Activated naive CD8-positive, alpha-beta T cell (primary cell): ENCODE measurements around the gene PPIP5K2.
"Not testable (repeated sequence)": the region's sequence is repeated elsewhere in the genome, so short reads cannot be mapped to it uniquely, and the experiment has no call there.

ENCODE experiments used
- H3K27ac Mint-ChIP-seq: one replicate; pipeline ENCODE4 v1.8.0; 2021; ENCODE audit warnings: mixed read lengths
- H3K27me3 Mint-ChIP-seq: one replicate; pipeline ENCODE4 v1.8.0; 2021; ENCODE audit warnings: mixed read lengths
- H3K36me3 Mint-ChIP-seq: one replicate; pipeline ENCODE4 v1.8.0; 2021; ENCODE audit warnings: mixed read lengths
- H3K4me1 Mint-ChIP-seq: one replicate; pipeline ENCODE4 v1.8.0; 2021; ENCODE audit warnings: low read depth, mixed read lengths
- H3K4me3 Mint-ChIP-seq: one replicate; pipeline ENCODE4 v1.8.0; 2021; ENCODE audit warnings: mild to moderate bottlenecking, mixed read lengths
- H3K9me3 Mint-ChIP-seq: one replicate; pipeline ENCODE4 v1.8.0; 2021; ENCODE audit warnings: low read depth, mixed read lengths

The PPIP5K2 gene

GRCh38 chr5:103119765-103120606, at the start of gene PPIP5K2, which contains the start of gene GIN1:
Gene PPIP5K2 (plus strand): TSS chr5:103120301. CDS start chr5:103129590, 9,289 bp downstream.
Gene GIN1 (minus strand): TSS chr5:103120138. CDS start chr5:103108707, 11,431 bp downstream.
- H3K4me3 Mint-ChIP-seq = peak within 1 kb of the TSS; percentile 98
- H3K9me3 Mint-ChIP-seq = no peaks in the 10 kb centered on the region
- H3K27me3 Mint-ChIP-seq = no peaks in the 10 kb centered on the region
- H3K36me3 Mint-ChIP-seq = no peaks in the 10 kb centered on the region
- H3K27ac Mint-ChIP-seq = peak within 1 kb of the TSS; percentile 99
- H3K4me1 Mint-ChIP-seq = peaks cover 67% of the 10 kb centered on the region

- Mint-ChIP-seq H3K36me3 (peaks cover 10% of the 10 kb centered on the region), H3K9me3 (peaks cover 29% of the 10 kb centered on the region)
- not testable (repeated sequence) for H3K27ac Mint-ChIP-seq, H3K4me1 Mint-ChIP-seq, H3K27me3 Mint-ChIP-seq, H3K4me3 Mint-ChIP-seq
These were observed 46.6 kb upstream of the PPIP5K2 start for GRCh38 chr5:103073500-103073899.

GRCh38 chr5:103075442-103075841, 44.7 kb upstream of the PPIP5K2 start:
- Mint-ChIP-seq H3K4me3 (no peak overlapping the region), H3K4me1 (no peaks in the 10 kb centered on the region), H3K27me3 (no peaks in the 10 kb centered on the region), H3K27ac (no peak overlapping the region), H3K36me3 (peaks cover 10% of the 10 kb centered on the region), H3K9me3 (peaks cover 35% of the 10 kb centered on the region)

GRCh38 chr5:103079796-103080195, 40.3 kb upstream of the PPIP5K2 start:
- H3K27ac Mint-ChIP-seq = no peak overlapping the region
- peaks cover 16% of the 10 kb centered on the region for H3K36me3 Mint-ChIP-seq
- H3K4me3 Mint-ChIP-seq = no peak overlapping the region
- peaks cover 58% of the 10 kb centered on the region for H3K9me3 Mint-ChIP-seq
- no peaks in the 10 kb centered on the region for H3K27me3 Mint-ChIP-seq
- H3K4me1 Mint-ChIP-seq = no peaks in the 10 kb centered on the region

GRCh38 chr5:103086547-103086946, 33.6 kb upstream of the PPIP5K2 start:
- Mint-ChIP-seq H3K4me3 (no peak overlapping the region), H3K27ac (no peak overlapping the region), H3K9me3 (peaks cover 41% of the 10 kb centered on the region), H3K4me1 (no peaks in the 10 kb centered on the region), H3K27me3 (no peaks in the 10 kb centered on the region), H3K36me3 (peaks cover 49% of the 10 kb centered on the region)

- peaks cover 14% of the 10 kb centered on the region for H3K9me3 Mint-ChIP-seq
These were observed 30.8 kb upstream of the PPIP5K2 start for GRCh38 chr5:103089272-103089671.

GRCh38 chr5:103090791-103091190, 29.3 kb upstream of the PPIP5K2 start:
- Mint-ChIP-seq H3K4me3 (no peak overlapping the region), H3K36me3 (peaks cover 43% of the 10 kb centered on the region), H3K27me3 (no peaks in the 10 kb centered on the region), H3K27ac (no peak overlapping the region), H3K4me1 (no peaks in the 10 kb centered on the region), H3K9me3 (peaks cover 8% of the 10 kb centered on the region)

More at GRCh38 chr5:103089272-103089671, 30.8 kb upstream of the PPIP5K2 start:
- Mint-ChIP-seq H3K4me3 (no peak overlapping the region), H3K27me3 (no peaks in the 10 kb centered on the region), H3K4me1 (no peaks in the 10 kb centered on the region), H3K36me3 (peaks cover 49% of the 10 kb centered on the region), H3K27ac (no peak overlapping the region)

GRCh38 chr5:103092676-103093075, 27.4 kb upstream of the PPIP5K2 start:
- H3K27ac Mint-ChIP-seq = no peak overlapping the region
- no peaks in the 10 kb centered on the region for H3K27me3 Mint-ChIP-seq
- no peaks in the 10 kb centered on the region for H3K9me3 Mint-ChIP-seq
- peaks cover 43% of the 10 kb centered on the region for H3K36me3 Mint-ChIP-seq
- no peak overlapping the region for H3K4me3 Mint-ChIP-seq
- no peaks in the 10 kb centered on the region for H3K4me1 Mint-ChIP-seq

- no peak overlapping the region for H3K27ac Mint-ChIP-seq
- H3K36me3 Mint-ChIP-seq = peaks cover 37% of the 10 kb centered on the region
- no peaks in the 10 kb centered on the region for H3K9me3 Mint-ChIP-seq
These were observed 26.4 kb upstream of the PPIP5K2 start for GRCh38 chr5:103093727-103094126.

GRCh38 chr5:103094737-103095136, 25.4 kb upstream of the PPIP5K2 start:
- no peak overlapping the region for H3K27ac Mint-ChIP-seq
- no peaks in the 10 kb centered on the region for H3K9me3 Mint-ChIP-seq
- no peaks in the 10 kb centered on the region for H3K4me1 Mint-ChIP-seq
- no peaks in the 10 kb centered on the region for H3K27me3 Mint-ChIP-seq
- peaks cover 33% of the 10 kb centered on the region for H3K36me3 Mint-ChIP-seq
- no peak overlapping the region for H3K4me3 Mint-ChIP-seq

More at GRCh38 chr5:103093727-103094126, 26.4 kb upstream of the PPIP5K2 start:
- Mint-ChIP-seq H3K27me3 (no peaks in the 10 kb centered on the region), H3K4me3 (no peak overlapping the region), H3K4me1 (no peaks in the 10 kb centered on the region)

- Mint-ChIP-seq H3K36me3 (peaks cover 16% of the 10 kb centered on the region), H3K27me3 (no peaks in the 10 kb centered on the region), H3K27ac (no peak overlapping the region), H3K9me3 (no peaks in the 10 kb centered on the region), H3K4me1 (no peaks in the 10 kb centered on the region), H3K4me3 (no peak overlapping the region)
These were observed 21.1 kb upstream of the PPIP5K2 start for GRCh38 chr5:103098993-103099392.

GRCh38 chr5:103101079-103101750, 18.9 kb upstream of the PPIP5K2 start:
- Mint-ChIP-seq H3K4me3 (no peak overlapping the region), H3K27me3 (no peaks in the 10 kb centered on the region), H3K4me1 (no peaks in the 10 kb centered on the region), H3K27ac (no peak overlapping the region), H3K9me3 (no peaks in the 10 kb centered on the region), H3K36me3 (peaks cover 19% of the 10 kb centered on the region)

- H3K4me3 Mint-ChIP-seq = no peak overlapping the region
- H3K9me3 Mint-ChIP-seq = no peaks in the 10 kb centered on the region
- H3K27me3 Mint-ChIP-seq = no peaks in the 10 kb centered on the region
- no peaks in the 10 kb centered on the region for H3K4me1 Mint-ChIP-seq
- H3K36me3 Mint-ChIP-seq = peaks cover 16% of the 10 kb centered on the region
- H3K27ac Mint-ChIP-seq = no peak overlapping the region
These were observed 17.9 kb upstream of the PPIP5K2 start for GRCh38 chr5:103102234-103102633.

- Mint-ChIP-seq H3K27ac (no peak overlapping the region), H3K27me3 (no peaks in the 10 kb centered on the region), H3K4me1 (peaks cover 35% of the 10 kb centered on the region), H3K9me3 (peaks cover 3% of the 10 kb centered on the region), H3K4me3 (no peak overlapping the region), H3K36me3 (peaks cover 14% of the 10 kb centered on the region)
These were observed 12.0 kb upstream of the PPIP5K2 start for GRCh38 chr5:103108086-103108485.

- peaks cover 38% of the 10 kb centered on the region for H3K4me1 Mint-ChIP-seq
- peaks cover 3% of the 10 kb centered on the region for H3K9me3 Mint-ChIP-seq
- no peaks in the 10 kb centered on the region for H3K27me3 Mint-ChIP-seq
- H3K4me3 Mint-ChIP-seq = no peak overlapping the region
- no peak overlapping the region for H3K27ac Mint-ChIP-seq
- peaks cover 15% of the 10 kb centered on the region for H3K36me3 Mint-ChIP-seq
These were observed 10.8 kb upstream of the PPIP5K2 start for GRCh38 chr5:103109277-103109676.
